B cell (primary cell): Measurements from ENCODE around the gene TMEM52. TPM values are rescaled to one million over a fixed set of nuclear protein-coding genes. Genes with fewer than 3 reads are reported as not detected.

Experiments
- ATAC-seq: fragments of 200-7000 bp; cut with Tn5 transposase; one replicate; pipeline ENCODE4 v1.10.0; 2021; ENCODE audit warnings: low read depth, mild to moderate bottlenecking, moderate number of reproducible peaks, moderate library complexity
- CTCF ChIA-PET: fragments of 350-600 bp; sonication (Branson Sonifier 250); formaldehyde crosslinking; loops from one replicate; lab custom pipeline; 2021; ENCODE audit warnings: antibody characterized with exemption, inconsistent platforms; lab: Charles Lee
- POLR2A ChIA-PET: fragments of 350-600 bp; sonication (Branson Sonifier 250); formaldehyde crosslinking; loops from one replicate; lab custom pipeline; 2021; ENCODE audit warnings: antibody characterized with exemption; lab: Charles Lee
- DNase-seq: peaks from one replicate; pipeline ENCODE4 v3.0.0; 2013
- H2AFZ ChIP-seq: 2 replicates; pipeline ENCODE4 v1.6.1; 2012; ENCODE audit warnings: mild to moderate bottlenecking, low read depth, low read length; ENCODE audit not compliant: insufficient read depth, poor library complexity, severe bottlenecking
- H3K27ac ChIP-seq, 2 donors: 1 replicate in 1 of 2; 2 replicates in 1 of 2; pipeline ENCODE4 v1.5.1; 2012 to 2013; ENCODE audit warnings: low read length in 2 of 2, mild to moderate bottlenecking in 2 of 2, moderate library complexity in 1 of 2
- H3K27me3 ChIP-seq, 4 experiments: fragments of 200-600 bp in 1 of 4; sonication (generic) in 1 of 4; replicated peaks in 1 of 4; 1 replicate in 2 of 4; 2 replicates in 2 of 4; pipeline versions ENCODE4 v1.6.1 to v1.7.0; 2013 to 2016; ENCODE audit warnings: low read length in 3 of 4, mild to moderate bottlenecking in 2 of 4, mixed read lengths in 1 of 4, moderate library complexity in 1 of 4; ENCODE audit not compliant: insufficient read depth in 4 of 4, control insufficient read depth in 3 of 4; ENCODE audit errors: control extremely low read depth in 1 of 4
- H3K36me3 ChIP-seq, 2 experiments: replicated peaks in 1 of 2; 1 replicate in 1 of 2; 2 replicates in 1 of 2; pipeline versions ENCODE4 v1.6.1 to v1.7.1; 2013; ENCODE audit warnings: low read length in 1 of 2; ENCODE audit not compliant: insufficient read depth in 2 of 2, control insufficient read depth in 1 of 2; ENCODE audit errors: control extremely low read depth in 1 of 2, extremely low read depth in 1 of 2
- H3K4me1 ChIP-seq, 2 donors: fragments of 200-600 bp in 1 of 2; sonication (generic) in 1 of 2; 1 replicate in 1 of 2; 2 replicates in 1 of 2; pipeline versions ENCODE4 v1.5.1 to v1.6.1; 2013 to 2017; ENCODE audit warnings: low read length in 2 of 2; ENCODE audit not compliant: control insufficient read depth in 2 of 2, insufficient read depth in 2 of 2
- H3K4me2 ChIP-seq: replicated peaks from 2 replicates; pipeline ENCODE3; 2012; ENCODE audit warnings: mild to moderate bottlenecking, low read depth, low read length; ENCODE audit not compliant: poor library complexity, severe bottlenecking
- H3K4me3 ChIP-seq, 5 experiments: fragments of 200-600 bp in 1 of 5; sonication (generic) in 1 of 5; 1 replicate in 3 of 5; 2 replicates in 2 of 5; pipeline versions ENCODE4 v1.5.1 to v1.7.0; 2011 to 2016; ENCODE audit warnings: low read length in 4 of 5, mild to moderate bottlenecking in 4 of 5, low read depth in 2 of 5, control low read depth in 1 of 5, moderate library complexity in 1 of 5; ENCODE audit not compliant: insufficient read depth in 1 of 5; ENCODE audit errors: control extremely low read depth in 1 of 5, extremely low read depth in 1 of 5
- H3K79me2 ChIP-seq: fragments of 200-600 bp; sonication (generic); one replicate; pipeline ENCODE4 v1.6.0; 2016; ENCODE audit warnings: low read length; ENCODE audit not compliant: control insufficient read depth, insufficient read depth
- H3K9ac ChIP-seq: fragments of 200-600 bp; sonication (generic); 2 replicates; pipeline ENCODE4 v1.6.1; 2017; ENCODE audit warnings: mild to moderate bottlenecking, low read length, moderate library complexity
- H3K9me3 ChIP-seq, 3 donors: one replicate each; pipeline versions ENCODE4 v1.6.1 to v1.7.1; 2013; ENCODE audit warnings: low read length in 2 of 3; ENCODE audit not compliant: control insufficient read depth in 2 of 3, insufficient read depth in 1 of 3; ENCODE audit errors: control extremely low read depth in 1 of 3
- H4K20me1 ChIP-seq: 2 replicates; pipeline ENCODE4 v1.6.0; 2012; ENCODE audit warnings: mild to moderate bottlenecking, low read length; ENCODE audit not compliant: insufficient read depth, control insufficient read depth, poor library complexity, severe bottlenecking
- H3K27ac Mint-ChIP-seq: one replicate; pipeline ENCODE4 v1.8.0; 2021; ENCODE audit warnings: mixed read lengths
- H3K27me3 Mint-ChIP-seq: one replicate; pipeline ENCODE4 v1.8.0; 2021; ENCODE audit warnings: mixed read lengths
- H3K4me1 Mint-ChIP-seq: one replicate; pipeline ENCODE4 v1.8.0; 2021; ENCODE audit warnings: mixed read lengths
- H3K4me3 Mint-ChIP-seq: one replicate; pipeline ENCODE4 v1.8.0; 2021; ENCODE audit warnings: mixed read lengths
- H3K9me3 Mint-ChIP-seq: one replicate; pipeline ENCODE4 v1.8.0; 2022; ENCODE audit warnings: mixed read lengths; ENCODE audit not compliant: insufficient read depth
- CTCF ChIP-seq: fragments of 200-600 bp; IDR thresholded peaks from one replicate; pipeline ENCODE4 v1.8.0; 2022; ENCODE audit warnings: antibody characterized with exemption, mild to moderate bottlenecking
- EZH2 ChIP-seq: IDR thresholded peaks from 2 replicates; pipeline ENCODE4 v1.6.1; 2012; ENCODE audit warnings: borderline replicate concordance, low read depth, mild to moderate bottlenecking, moderate library complexity, low read length; ENCODE audit not compliant: insufficient read depth, poor library complexity, severe bottlenecking
- WGBS: methylation state at CpG from one replicate; pipeline ENCODE4 v1.1.5; 2013; ENCODE audit warnings: missing lambda C conversion rate; ENCODE audit not compliant: insufficient coverage; 5-methylcytosine and 5-hydroxymethylcytosine counted together
- intact Hi-C: fragments of 100-400 bp; cut with micrococcal nuclease; formaldehyde crosslinking; loops from one replicate; pipeline ENCODE4 v1.10.0; 2022
- polyA plus RNA-seq: library from polyadenylated mRNA; depleted of rRNA; stranded (reverse); fragments of >200 nt; gene quantifications from 2 replicates; pipeline ENCODE4 v1.2.3, GENCODE V29; 2012
- total RNA-seq, 2 donors: library from RNA; stranded (reverse); fragments of 120-200 nt in 1 of 2; gene quantifications; 1 replicate in 1 of 2; 2 replicates in 1 of 2; pipeline versions ENCODE4 v1.2.3 to v1.2.4, GENCODE V29; 2013 to 2022

TMEM52 gene
- total and polyA plus RNA-seq, 2 donors (not counting 1 experiment from before 2014, with no cell fraction given) = 0.69 to 1.00 TPM

- Histone ChIP-seq H3K4me1 (no peaks in the 10 kb centered on the region), H3K9ac (no peak overlapping the region), H3K9me3 (peaks cover 0 to 10% (median 0%) of the 10 kb centered on the region in 3 donors), H4K20me1 (no peaks in the 10 kb centered on the region), H3K27me3 (peaks cover 0 to 11% (median 0%) of the 10 kb centered on the region in 4 experiments), H3K4me3 (no peak overlapping the region), H3K79me2 (no peaks in the 10 kb centered on the region), H3K36me3 (no peaks in the 10 kb centered on the region), H3K4me2 (no peak overlapping the region), H2AFZ (no peak overlapping the region), H3K27ac (no peak overlapping the region)
- Mint-ChIP-seq H3K27me3 (peaks cover 18% of the 10 kb centered on the region), H3K27ac (no peak overlapping the region), H3K9me3 (no peaks in the 10 kb centered on the region), H3K4me3 (no peak overlapping the region), H3K4me1 (no peaks in the 10 kb centered on the region)
- TF ChIP-seq EZH2 (no peak), CTCF (no peak)
- ChIA-PET POLR2A (no interaction called here), CTCF (no interaction called here)
- 83% methylated on average over 10 of the region's 10 CpGs for WGBS
- intact Hi-C loops = no loop called here
- DNase-seq (no peak), ATAC-seq (no peak)
Observed at GRCh38 chr1:1965546-1965945, 46.5 kb upstream of the TMEM52 start.

- H3K4me3 Mint-ChIP-seq = no peak overlapping the region
- TF ChIP-seq EZH2 = no peak
- no peak for TF ChIP-seq CTCF
Observed at GRCh38 chr1:1964811-1965210, 45.7 kb upstream of the TMEM52 start.

More at GRCh38 chr1:1964811-1965210, 45.7 kb upstream of the TMEM52 start:
- H3K79me2 ChIP-seq = no peaks in the 10 kb centered on the region
- H3K9me3 ChIP-seq = peaks cover 0 to 4% (median 0%) of the 10 kb centered on the region in 3 donors
- no peaks in the 10 kb centered on the region for H3K9me3 Mint-ChIP-seq
- no peak for DNase-seq
- ChIA-PET POLR2A (no interaction called here), CTCF (no interaction called here)
- H3K27me3 Mint-ChIP-seq = peaks cover 19% of the 10 kb centered on the region
- no peak overlapping the region for H3K27ac Mint-ChIP-seq
- no peak overlapping the region for H3K4me3 ChIP-seq
- no peaks in the 10 kb centered on the region for H3K4me1 ChIP-seq
- H4K20me1 ChIP-seq = no peaks in the 10 kb centered on the region
- H3K27ac ChIP-seq = no peak overlapping the region
- H3K4me2 ChIP-seq = no peak overlapping the region
- intact Hi-C loops = no loop called here
- peaks cover 0 to 17% (median 1%) of the 10 kb centered on the region in 4 experiments for H3K27me3 ChIP-seq
- no peak overlapping the region for H2AFZ ChIP-seq
- no peaks in the 10 kb centered on the region for H3K36me3 ChIP-seq
- 86% methylated on average over 25 of the region's 25 CpGs for WGBS
- H3K4me1 Mint-ChIP-seq = no peaks in the 10 kb centered on the region
- no peak for ATAC-seq
- no peak overlapping the region for H3K9ac ChIP-seq
